ENCODE results near the gene NPBWR2. TPM values are rescaled to one million over a fixed set of nuclear protein-coding genes. Genes with fewer than 3 reads are reported as not detected.

Gene NPBWR2
- total RNA-seq, 1 experiment from 2014 or later, result not detected

DNA sequence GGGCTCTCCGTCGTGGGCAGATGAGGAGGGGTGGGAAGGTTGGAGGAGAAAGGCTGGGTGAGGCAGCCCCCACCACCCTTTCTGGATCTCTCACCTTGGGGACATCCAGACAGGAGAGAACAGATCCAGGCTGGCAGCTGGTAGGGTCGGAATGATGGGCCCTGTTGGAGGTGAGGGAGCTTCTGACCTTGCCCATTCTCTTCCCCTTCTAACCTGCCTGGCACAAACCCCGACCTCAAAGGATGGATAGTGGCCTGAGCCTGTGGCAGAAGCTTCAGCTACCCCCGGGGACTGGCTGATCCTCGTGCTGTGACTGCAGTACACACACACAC is 6.0 kb upstream of the NPBWR2 start (continued):
- TF ChIP-seq, protein P1, sequence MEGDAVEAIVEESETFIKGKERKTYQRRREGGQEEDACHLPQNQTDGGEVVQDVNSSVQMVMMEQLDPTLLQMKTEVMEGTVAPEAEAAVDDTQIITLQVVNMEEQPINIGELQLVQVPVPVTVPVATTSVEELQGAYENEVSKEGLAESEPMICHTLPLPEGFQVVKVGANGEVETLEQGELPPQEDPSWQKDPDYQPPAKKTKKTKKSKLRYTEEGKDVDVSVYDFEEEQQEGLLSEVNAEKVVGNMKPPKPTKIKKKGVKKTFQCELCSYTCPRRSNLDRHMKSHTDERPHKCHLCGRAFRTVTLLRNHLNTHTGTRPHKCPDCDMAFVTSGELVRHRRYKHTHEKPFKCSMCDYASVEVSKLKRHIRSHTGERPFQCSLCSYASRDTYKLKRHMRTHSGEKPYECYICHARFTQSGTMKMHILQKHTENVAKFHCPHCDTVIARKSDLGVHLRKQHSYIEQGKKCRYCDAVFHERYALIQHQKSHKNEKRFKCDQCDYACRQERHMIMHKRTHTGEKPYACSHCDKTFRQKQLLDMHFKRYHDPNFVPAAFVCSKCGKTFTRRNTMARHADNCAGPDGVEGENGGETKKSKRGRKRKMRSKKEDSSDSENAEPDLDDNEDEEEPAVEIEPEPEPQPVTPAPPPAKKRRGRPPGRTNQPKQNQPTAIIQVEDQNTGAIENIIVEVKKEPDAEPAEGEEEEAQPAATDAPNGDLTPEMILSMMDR (IDR thresholded peaks at IDR 0.05 in 2 of 3, conservative IDR thresholded peaks at IDR 0.05 in 1 of 3; ENCODE audit: borderline replicate concordance in 1 of 3, insufficient read depth in 1 of 3, low read depth in 2 of 3, low read length in 2 of 3), result no peak
- no peak for TF ChIP-seq ZFX (IDR thresholded peaks at IDR 0.05)
- no peak for TF ChIP-seq YY1 (IDR thresholded peaks at IDR 0.05; ENCODE audit: extremely low read depth, insufficient replicate concordance, low read depth, low read length)
- TF ChIP-seq CEBPB (IDR thresholded peaks at IDR 0.05; ENCODE audit: low read depth), result no peak
- no peak for TF ChIP-seq ELF1 (IDR thresholded peaks at IDR 0.05; ENCODE audit: borderline replicate concordance, low read depth)
- no peak for TF ChIP-seq SP1 (IDR thresholded peaks at IDR 0.05; ENCODE audit: low read depth)
- no peak for TF ChIP-seq SRF (IDR thresholded peaks at IDR 0.05; ENCODE audit: low read depth)
- TF ChIP-seq, protein P2, sequence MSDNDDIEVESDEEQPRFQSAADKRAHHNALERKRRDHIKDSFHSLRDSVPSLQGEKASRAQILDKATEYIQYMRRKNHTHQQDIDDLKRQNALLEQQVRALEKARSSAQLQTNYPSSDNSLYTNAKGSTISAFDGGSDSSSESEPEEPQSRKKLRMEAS (IDR thresholded peaks at IDR 0.05), result no peak
- no peak for TF ChIP-seq FOSL1 (IDR thresholded peaks at IDR 0.05; ENCODE audit: low read depth)
- no peak for TF ChIP-seq SIN3A (IDR thresholded peaks at IDR 0.05; ENCODE audit: low read depth)

DNA sequence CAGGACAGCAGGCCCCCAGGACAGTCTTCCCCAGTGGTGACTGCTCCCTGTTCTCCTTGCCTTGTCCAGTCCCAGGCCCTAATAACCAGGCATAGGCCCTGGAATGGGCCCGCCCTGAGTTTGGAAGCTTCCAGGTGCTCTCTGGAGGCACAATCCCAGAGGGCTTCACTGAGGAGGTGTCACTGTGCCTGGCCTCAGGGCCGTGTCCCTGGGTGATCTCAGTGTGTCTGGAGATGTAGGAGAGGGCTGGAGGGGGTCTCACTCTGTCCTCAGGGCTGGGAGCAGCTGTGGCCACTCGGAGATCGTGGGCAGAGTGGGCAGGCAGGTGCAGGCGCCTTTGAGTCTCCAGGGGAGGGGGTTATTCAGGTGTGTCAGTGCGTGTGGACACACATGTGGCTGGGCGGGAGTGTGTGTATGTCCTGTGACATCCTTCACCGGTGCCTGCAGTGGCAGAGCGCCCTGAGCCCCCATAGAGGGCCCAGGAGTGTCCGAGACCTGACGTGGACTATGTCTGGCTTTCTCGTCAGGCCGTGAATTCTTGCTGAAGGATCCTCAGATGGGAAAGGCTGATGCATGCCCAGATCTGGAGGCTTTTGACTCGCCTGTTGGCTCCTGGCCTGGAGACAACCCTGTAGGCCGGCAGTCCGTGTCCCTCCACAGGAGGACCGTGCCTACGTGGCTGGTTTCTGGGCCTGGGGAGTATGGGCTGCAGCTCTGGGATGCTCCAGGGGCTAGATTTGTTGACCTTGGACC is 5.5 kb upstream of the NPBWR2 start:
- ChIA-PET CTCF (no interaction called here), RAD21 (ENCODE audit: low non-redundant PET in 1 of 2, low total read pairs in 2 of 2, uncharacterized antibody in 2 of 2, unreplicated experiment in 2 of 2) (no interaction called here), POLR2A (no interaction called here)
- H3K9me2 ChIP-seq (ENCODE audit: insufficient read depth), result no peaks in the 10 kb centered on the region
- no peak overlapping the region for H3K4me3 ChIP-seq (replicated peaks in 1 of 2; ENCODE audit: low read depth in 1 of 2, low read length in 2 of 2)
- intact Hi-C loops (cut with micrococcal nuclease), result no loop called here
- no peak overlapping the region for H3K4me2 ChIP-seq (ENCODE audit: low read length)
- DNase-seq (ENCODE audit: low read depth, low spot score) (no peak), ATAC-seq (no peak)
- no peaks in the 10 kb centered on the region for H4K20me1 ChIP-seq (ENCODE audit: insufficient read depth)
- H3K27me3 ChIP-seq (ENCODE audit: insufficient read depth, low read length), result no peaks in the 10 kb centered on the region
- no peak overlapping the region for H3K27ac ChIP-seq (ENCODE audit: low read depth, low read length)
- H3K4me1 ChIP-seq (ENCODE audit: control insufficient read depth in 1 of 2, insufficient read depth in 2 of 2, low read length in 2 of 2), result no peaks in the 10 kb centered on the region
- no peaks in the 10 kb centered on the region for H3K9me3 ChIP-seq (ENCODE audit: control insufficient read depth in 1 of 2, insufficient read depth in 1 of 2, low read depth in 1 of 2, low read length in 2 of 2)
- no peaks in the 10 kb centered on the region for H3K36me3 ChIP-seq (ENCODE audit: control insufficient read depth in 1 of 2, insufficient read depth in 2 of 2, low read length in 2 of 2)
- H3K9ac ChIP-seq (ENCODE audit: low read length), result no peak overlapping the region
- no TSS peak for BruUV-seq (replicated peaks)
- H3K79me2 ChIP-seq (ENCODE audit: insufficient read depth, low read length), result no peaks in the 10 kb centered on the region
- H2AFZ ChIP-seq (ENCODE audit: low read depth, low read length, poor library complexity, severe bottlenecking), result no peak overlapping the region
- TF ChIP-seq SIN3A (IDR thresholded peaks at IDR 0.05; ENCODE audit: low read depth) (no peak), RAD21 (IDR thresholded peaks at IDR 0.05; ENCODE audit: low read depth) (no peak), YY1 (IDR thresholded peaks at IDR 0.05; ENCODE audit: extremely low read depth, insufficient replicate concordance, low read depth, low read length) (no peak), TCF7L2 (IDR thresholded peaks at IDR 0.05; ENCODE audit: borderline replicate concordance, extremely low read depth, insufficient read depth, insufficient read length) (no peak), EGR1 (IDR thresholded peaks at IDR 0.05; ENCODE audit: low read depth) (no peak), CEBPB (IDR thresholded peaks at IDR 0.05; ENCODE audit: low read depth) (no peak), POLR2AphosphoS5 (IDR thresholded peaks at IDR 0.05; ENCODE audit: low read depth, low read length) (no peak), JUND (IDR thresholded peaks at IDR 0.05) (no peak), CBX3 (IDR thresholded peaks at IDR 0.05; ENCODE audit: low read depth) (no peak), EZH2phosphoT487 (IDR thresholded peaks at IDR 0.05; ENCODE audit: borderline replicate concordance) (no peak), SRF (IDR thresholded peaks at IDR 0.05; ENCODE audit: low read depth) (no peak)
- TF ChIP-seq, protein P3, sequence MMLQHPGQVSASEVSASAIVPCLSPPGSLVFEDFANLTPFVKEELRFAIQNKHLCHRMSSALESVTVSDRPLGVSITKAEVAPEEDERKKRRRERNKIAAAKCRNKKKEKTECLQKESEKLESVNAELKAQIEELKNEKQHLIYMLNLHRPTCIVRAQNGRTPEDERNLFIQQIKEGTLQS (IDR thresholded peaks at IDR 0.05), result no peak
- TF ChIP-seq, protein P1 (IDR thresholded peaks at IDR 0.05 in 2 of 3, conservative IDR thresholded peaks at IDR 0.05 in 1 of 3; ENCODE audit: borderline replicate concordance in 1 of 3, insufficient read depth in 1 of 3, low read depth in 2 of 3, low read length in 2 of 3), result no peak
- TF ChIP-seq, protein P2 (IDR thresholded peaks at IDR 0.05), result no peak
